Endothelial cell of umbilical vein (primary cell): ENCODE data around the gene SLC6A6. TPM values are rescaled to one million over a fixed set of nuclear protein-coding genes. Genes with fewer than 3 reads are reported as not detected.

Experiments used
- BruUV-seq: library from RNA; stranded (reverse); fragments of 400-500 nt; replicated peaks from 2 replicates; lab custom pipeline; 2021; lab: Mats Ljungman, UMichigan
- CTCF ChIA-PET: fragments of 300-600, 350-600 bp; sonication (Branson Sonifier 250); formaldehyde crosslinking; loops from one replicate; lab custom pipeline; 2021; ENCODE audit warnings: antibody characterized with exemption, inconsistent platforms; lab: Charles Lee
- POLR2A ChIA-PET: fragments of 300-600, 350-600 bp; sonication (Branson Sonifier 250); formaldehyde crosslinking; loops from one replicate; lab custom pipeline; 2021; ENCODE audit warnings: antibody characterized with exemption, inconsistent platforms; lab: Charles Lee
- DNase-seq: peaks from one replicate; pipeline ENCODE4 v3.0.0-alpha.2; 2011; ENCODE audit warnings: low read depth, low spot score
- FAIRE-seq: peaks from 2 replicates; lab custom pipeline; 2011; peaks lifted over from hg19 to GRCh38; lab: Jason Lieb, UNC
- H2AFZ ChIP-seq: 2 replicates; pipeline ENCODE4 v1.6.0; 2012; ENCODE audit warnings: low read depth, low read length, control low read depth, inconsistent platforms
- H3K27ac ChIP-seq: 2 replicates; pipeline ENCODE4 v1.5.1; 2011; ENCODE audit warnings: low read depth, mild to moderate bottlenecking, control low read depth, low read length, moderate library complexity; ENCODE audit not compliant: insufficient read depth
- H3K27me3 ChIP-seq, 2 experiments: 2 replicates each; pipeline versions ENCODE4 v1.6.0 to v1.6.1; 2011; ENCODE audit warnings: low read length in 2 of 2, mixed read lengths in 1 of 2; ENCODE audit not compliant: control insufficient read depth in 2 of 2, insufficient read depth in 2 of 2
- H3K36me3 ChIP-seq, 2 experiments: 2 replicates in 1 of 2; 3 replicates in 1 of 2; pipeline ENCODE4 v1.5.1; 2011; ENCODE audit warnings: low read length in 2 of 2, mild to moderate bottlenecking in 1 of 2, moderate library complexity in 1 of 2; ENCODE audit not compliant: control insufficient read depth in 2 of 2, insufficient read depth in 2 of 2; ENCODE audit errors: extremely low read depth in 1 of 2
- H3K4me1 ChIP-seq: 3 replicates; pipeline ENCODE4 v1.5.1; 2011; ENCODE audit warnings: mild to moderate bottlenecking, low read length; ENCODE audit not compliant: control insufficient read depth, insufficient read depth; ENCODE audit errors: extremely low read depth
- H3K4me2 ChIP-seq: 2 replicates; pipeline ENCODE4 v1.6.1; 2011; ENCODE audit warnings: low read length, control low read depth, mixed read lengths; ENCODE audit not compliant: insufficient read depth
- H3K4me3 ChIP-seq, 3 experiments: fragments of 200-600 bp in 1 of 3; sonication (generic), shearing (Covaris generic) in 1 of 3; replicated peaks in 1 of 3; 2 replicates each; pipeline ENCODE4 v1.5.1; 2011 to 2016; ENCODE audit warnings: control low read depth in 3 of 3, low read length in 3 of 3, mild to moderate bottlenecking in 2 of 3, inconsistent platforms in 1 of 3, low read depth in 1 of 3, moderate library complexity in 1 of 3; ENCODE audit not compliant: insufficient read depth in 1 of 3
- H3K79me2 ChIP-seq: 2 replicates; pipeline ENCODE4 v1.6.0; 2012; ENCODE audit warnings: low read length, inconsistent platforms; ENCODE audit not compliant: control insufficient read depth, insufficient read depth
- H3K9ac ChIP-seq: replicated peaks from 2 replicates; pipeline ENCODE3; 2011; ENCODE audit warnings: low read length, control low read depth; ENCODE audit not compliant: insufficient read depth; ENCODE audit errors: extremely low read depth
- H3K9me1 ChIP-seq: replicated peaks from 3 replicates; pipeline ENCODE4 v1.6.0; 2011; ENCODE audit warnings: mild to moderate bottlenecking, low read length; ENCODE audit not compliant: control insufficient read depth, insufficient read depth; ENCODE audit errors: extremely low read depth
- H3K9me3 ChIP-seq: replicated peaks from 2 replicates; pipeline ENCODE4 v1.5.1; 2012; ENCODE audit warnings: low read length, inconsistent platforms; ENCODE audit not compliant: control insufficient read depth, insufficient read depth
- H4K20me1 ChIP-seq: replicated peaks from 2 replicates; pipeline ENCODE3; 2011; ENCODE audit warnings: mild to moderate bottlenecking, low read length; ENCODE audit not compliant: control insufficient read depth, insufficient read depth; ENCODE audit errors: extremely low read depth
- CTCF ChIP-seq, 2 donors: IDR thresholded peaks; 1 replicate in 1 of 2; 2 replicates in 1 of 2; pipeline ENCODE4 v1.5.1; 2011; ENCODE audit warnings: low read length in 2 of 2, mild to moderate bottlenecking in 2 of 2, moderate library complexity in 2 of 2, control low read depth in 1 of 2, inconsistent platforms in 1 of 2, low read depth in 1 of 2; ENCODE audit not compliant: insufficient read depth in 1 of 2; ENCODE audit errors: extremely low read depth in 1 of 2
- FOS ChIP-seq: IDR thresholded peaks from 2 replicates; pipeline ENCODE4 v1.6.1; 2011; ENCODE audit warnings: mild to moderate bottlenecking, low read length, moderate library complexity, borderline replicate concordance; ENCODE audit not compliant: insufficient read depth
- JUN ChIP-seq: IDR thresholded peaks from 2 replicates; pipeline ENCODE4 v1.6.1; 2011; ENCODE audit warnings: borderline replicate concordance, low read depth; ENCODE audit not compliant: insufficient read length, insufficient read depth
- MAX ChIP-seq: IDR thresholded peaks from 2 replicates; pipeline ENCODE4 v1.6.1; 2011; ENCODE audit not compliant: insufficient read depth, insufficient read length
- MYC ChIP-seq: IDR thresholded peaks from one replicate; pipeline ENCODE4 v1.6.1; 2011; ENCODE audit warnings: mild to moderate bottlenecking, low read depth, low read length
- dilution Hi-C: fragments of 300-500 bp; cut with MboI; formaldehyde crosslinking; loops from one replicate; pipeline ENCODE4 v1.15.0; 2019; ENCODE audit warnings: low sequenced_read_pairs; ENCODE audit not compliant: extremely low pct_ligation_motif_present
- intact Hi-C: fragments of 100-400 bp; cut with micrococcal nuclease; formaldehyde crosslinking; loops from one replicate; pipeline ENCODE4 v1.10.0; 2022
- polyA plus RNA-seq, 4 experiments: library from polyadenylated mRNA; depleted of rRNA in 3 of 4; stranded (reverse) in 3 of 4; unstranded in 1 of 4; fragments of >200 nt; gene quantifications; 2 replicates each; pipeline versions ENCODE4 v1.2.1 to v1.2.3, GENCODE V29; 2011 to 2012; ENCODE audit warnings: missing spikeins in 1 of 4
- total RNA-seq: library from RNA; stranded (reverse); gene quantifications from 2 replicates; pipeline ENCODE4 v1.2.3, GENCODE V29; 2021

The SLC6A6 gene
- total and polyA plus RNA-seq, 2 donors (not counting 3 experiments of a cell fraction or from before 2014, with no cell fraction given), result 25.7 to 38.0 TPM

- Histone ChIP-seq H3K9me1 (no peaks in the 10 kb centered on the region), H3K9me3 (no peaks in the 10 kb centered on the region), H2AFZ (no peak overlapping the region), H3K4me2 (peak overlapping the region; percentile 35), H3K4me1 (peaks cover 25% of the 10 kb centered on the region), H3K4me3 (no peak overlapping the region), H3K9ac (peak overlapping the region; percentile 67), H3K79me2 (no peaks in the 10 kb centered on the region), H3K27ac (peak overlapping the region; percentile 89), H4K20me1 (no peaks in the 10 kb centered on the region), H3K27me3 (no peaks in the 10 kb centered on the region), H3K36me3 (peaks cover 5 to 8% of the 10 kb centered on the region in 2 experiments)
- dilution Hi-C loops (no loop called here), intact Hi-C loops (loop anchor here (1.0 to 5.0 kb wide), 3 partner anchors 8 to 310 kb away; no protein-coding TSS in a partner anchor)
- FAIRE-seq (peak; percentile 83), DNase-seq (peak; percentile 83)
- peak; percentile 45 for TF ChIP-seq JUN
- TF ChIP-seq FOS, result peak; percentile 60
- TF ChIP-seq MAX, result peak; percentile 55
- TF ChIP-seq MYC, result no peak
- TF ChIP-seq CTCF (IDR thresholded peaks at IDR 0.05; ENCODE audit: extremely low read depth in 1 of 2, insufficient read depth in 1 of 2, low read depth in 1 of 2, low read length in 2 of 2), result no peak
- CTCF ChIA-PET, result interaction anchor here (0.8 to 4.0 kb wide), 8 partner anchors 9 to 248 kb away, joined by 3 to 34 read pairs (median 7); partner anchors contain the start of gene SLC6A6
- BruUV-seq, result no TSS peak
- POLR2A ChIA-PET, result interaction anchor here (0.6 to 2.2 kb wide), 4 partner anchors 9 to 338 kb away, joined by 3 to 20 read pairs (median 4); no protein-coding TSS in a partner anchor
Measured at GRCh38 chr3:14451844-14452739, 49.7 kb downstream of the SLC6A6 start.
